ENCODE results near the gene NAA10.
"Not testable (repeated sequence)": the region's sequence is repeated elsewhere in the genome, so short reads cannot be mapped to it uniquely, and the experiment has no call there.

Gene NAA10

GRCh38 chrX:153934762-153935325, at the start of gene NAA10:
Gene NAA10 (minus strand): TSS chrX:153935037. CDS start chrX:153934904, 133 bp downstream.
- DNase-seq, result peak in 40 of 42 donors; percentile 27 to 81 (median 66)
- intact Hi-C loops (cut with DNase I), result no loop called here

- intact Hi-C loops (cut with DNase I), result no loop called here
- no peak for DNase-seq
Measured at GRCh38 chrX:153983321-153983801, 48.5 kb upstream of the NAA10 start.

- intact Hi-C loops (cut with DNase I), result no loop called here
- peak in 13 of 42 donors; percentile 9 to 53 (median 38) for DNase-seq
Measured at GRCh38 chrX:153981771-153982533, 47.1 kb upstream of the NAA10 start.

GRCh38 chrX:153981231-153981630, 46.4 kb upstream of the NAA10 start:
- no peak for DNase-seq

GRCh38 chrX:153980394-153980793, 45.6 kb upstream of the NAA10 start:
- intact Hi-C loops (cut with DNase I); DNase-seq: not testable (repeated sequence)

More at GRCh38 chrX:153981231-153981630, 46.4 kb upstream of the NAA10 start:
- intact Hi-C loops (cut with DNase I), result no loop called here

- DNase-seq, result no peak
- intact Hi-C loops (cut with DNase I), result loop anchor here (5.0 kb wide), 1 partner anchor 122 kb away; the partner anchor contains the start of gene MECP2
Measured at GRCh38 chrX:153974726-153975286, 40.0 kb upstream of the NAA10 start.

- intact Hi-C loops (cut with DNase I), result loop anchor here (5.0 kb wide), 1 partner anchor 123 kb away; the partner anchor contains the start of gene MECP2
- DNase-seq, result no peak
Measured at GRCh38 chrX:153974003-153974725, 39.3 kb upstream of the NAA10 start.

GRCh38 chrX:153973127-153974002, 38.5 kb upstream of the NAA10 start:
- no peak for DNase-seq
- intact Hi-C loops (cut with DNase I), result loop anchor here (5.0 kb wide), 1 partner anchor 124 kb away; the partner anchor contains the start of gene MECP2

GRCh38 chrX:153972368-153973126, 37.7 kb upstream of the NAA10 start, which contains the start of gene TMEM187:
Gene TMEM187 (plus strand): TSS chrX:153972754. CDS start chrX:153982063, 9,309 bp downstream.
- intact Hi-C loops (cut with DNase I), result loop anchor here (5.0 kb wide), 1 partner anchor 125 kb away; the partner anchor contains the start of gene MECP2

GRCh38 chrX:153971450-153972367, 36.9 kb upstream of the NAA10 start, which contains the start of gene HCFC1:
Gene HCFC1 (minus strand): TSS chrX:153971818. CDS start chrX:153970840, 978 bp downstream.
- intact Hi-C loops (cut with DNase I), result loop anchor here (5.0 kb wide), 1 partner anchor 126 kb away; the partner anchor contains the start of gene MECP2
- DNase-seq, result peak; percentile 71 to 95 (median 90)

More at GRCh38 chrX:153972368-153973126, 37.7 kb upstream of the NAA10 start, which contains the start of gene TMEM187:
- peak; percentile 64 to 93 (median 87) for DNase-seq

- intact Hi-C loops (cut with DNase I), result loop anchor here (5.0 kb wide), 1 partner anchor 126 kb away; the partner anchor contains the start of gene MECP2
Measured at GRCh38 chrX:153971124-153971449, 36.2 kb upstream of the NAA10 start.

GRCh38 chrX:153970357-153971123, 35.7 kb upstream of the NAA10 start:
- intact Hi-C loops (cut with DNase I), result loop anchor here (5.0 kb wide), 1 partner anchor 127 kb away; the partner anchor contains the start of gene MECP2
- DNase-seq, result peak in 36 of 42 donors; percentile 26 to 83 (median 53)

More at GRCh38 chrX:153971124-153971449, 36.2 kb upstream of the NAA10 start:
- peak; percentile 65 to 97 (median 92) for DNase-seq

GRCh38 chrX:153969904-153970356, 35.1 kb upstream of the NAA10 start:
- peak in 36 of 42 donors; percentile 15 to 80 (median 51) for DNase-seq
- intact Hi-C loops (cut with DNase I), result loop anchor here (5.0 kb wide), 1 partner anchor 127 kb away; the partner anchor contains the start of gene MECP2

GRCh38 chrX:153969125-153969903, 34.5 kb upstream of the NAA10 start:
- DNase-seq, result peak in 2 of 42 donors; percentile 21 to 39
- intact Hi-C loops (cut with DNase I), result no loop called here

Data from head of caudate nucleus (tissue), 42 donors.